GM19193 (cell line): ENCODE data around the gene WBP11.

Source experiments
- POLR2A ChIP-seq: IDR thresholded peaks from 4 replicates; pipeline ENCODE4 v1.6.1; 2011; ENCODE audit not compliant: insufficient read depth, insufficient read length; ENCODE audit errors: extremely low read depth

WBP11 gene

GRCh38 chr12:14803011-14803829 is at the start of gene WBP11, which contains the start of gene C12orf60:
Gene WBP11 (minus strand): TSS chr12:14803478. CDS start chr12:14801383, 2,095 bp downstream.
Gene C12orf60 (plus strand): TSS chr12:14803670. CDS start chr12:14822936, 19,266 bp downstream.
- TF ChIP-seq POLR2A = peak; percentile 82

- no peak for TF ChIP-seq POLR2A
These were observed 49.6 kb upstream of the WBP11 start for GRCh38 chr12:14852880-14853279.

- TF ChIP-seq POLR2A = no peak
These were observed 47.8 kb upstream of the WBP11 start for GRCh38 chr12:14850929-14851663.

DNA sequence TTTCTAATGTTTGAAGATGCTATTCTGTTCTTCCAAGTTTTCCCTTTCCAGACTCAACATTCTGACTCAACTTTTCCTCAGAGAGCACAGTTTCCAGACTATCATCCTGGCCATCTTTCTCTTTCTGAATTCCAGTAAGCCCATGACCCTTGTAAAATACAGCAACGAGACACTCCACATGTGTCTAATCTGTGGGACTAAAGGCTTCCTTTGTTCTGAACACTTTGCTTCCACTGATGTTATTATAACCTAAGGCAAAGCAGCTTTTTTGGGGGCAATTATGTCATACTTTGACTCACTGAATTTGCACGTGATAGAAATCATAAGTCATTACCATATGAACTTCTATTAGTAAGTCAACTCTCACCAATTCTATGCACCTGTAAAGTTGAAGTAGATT is 46.4 kb upstream of the WBP11 start:
- no peak for TF ChIP-seq POLR2A

- no peak for TF ChIP-seq POLR2A
These were observed 43.8 kb upstream of the WBP11 start for GRCh38 chr12:14846876-14847580.

DNA sequence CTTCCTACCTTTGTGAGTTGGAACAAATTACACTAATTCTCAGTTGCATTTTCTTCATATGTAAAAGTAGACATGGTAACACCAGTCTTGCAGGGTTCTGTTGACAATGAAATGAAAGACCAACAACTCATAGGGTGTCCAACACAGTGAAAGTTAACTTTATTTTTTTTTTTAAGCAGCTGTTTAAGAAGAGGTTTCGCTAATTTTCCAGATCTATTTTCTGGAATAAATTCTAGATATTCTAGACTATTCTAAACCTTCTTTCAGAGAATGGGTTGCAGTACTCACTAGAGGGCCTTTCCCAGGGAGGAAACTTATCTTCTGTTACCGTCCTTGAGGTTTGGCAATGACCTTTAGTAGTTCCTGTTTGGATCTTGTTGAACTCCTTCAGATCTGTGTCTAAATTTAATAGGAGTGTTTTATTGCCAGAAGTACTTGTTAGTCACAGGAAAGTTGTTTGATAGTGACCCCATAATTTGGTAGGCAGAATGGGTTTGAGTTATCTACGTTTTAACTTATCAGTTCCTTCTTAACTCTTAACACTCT is 42.8 kb upstream of the WBP11 start:
- no peak for TF ChIP-seq POLR2A

DNA sequence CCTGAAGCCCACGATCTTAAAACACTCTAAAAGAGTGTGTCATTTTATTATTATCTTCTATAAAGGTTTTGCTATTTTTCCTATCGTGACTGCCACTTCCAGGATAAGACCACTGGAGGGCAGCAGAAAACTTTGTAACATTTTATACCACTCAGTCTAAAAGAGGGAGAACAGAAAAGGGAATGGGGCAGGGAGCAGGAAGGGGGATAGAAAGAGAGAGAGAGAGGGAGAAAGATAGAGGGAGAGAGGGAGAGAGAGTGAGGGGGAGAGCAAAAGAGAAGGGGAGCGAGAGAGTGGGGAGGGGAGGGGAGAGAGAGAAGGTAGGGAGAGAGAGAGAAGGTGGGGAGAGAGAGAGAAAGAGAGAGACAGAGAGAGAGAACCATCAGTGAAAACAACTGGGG is 42.1 kb upstream of the WBP11 start:
- TF ChIP-seq POLR2A = no peak

DNA sequence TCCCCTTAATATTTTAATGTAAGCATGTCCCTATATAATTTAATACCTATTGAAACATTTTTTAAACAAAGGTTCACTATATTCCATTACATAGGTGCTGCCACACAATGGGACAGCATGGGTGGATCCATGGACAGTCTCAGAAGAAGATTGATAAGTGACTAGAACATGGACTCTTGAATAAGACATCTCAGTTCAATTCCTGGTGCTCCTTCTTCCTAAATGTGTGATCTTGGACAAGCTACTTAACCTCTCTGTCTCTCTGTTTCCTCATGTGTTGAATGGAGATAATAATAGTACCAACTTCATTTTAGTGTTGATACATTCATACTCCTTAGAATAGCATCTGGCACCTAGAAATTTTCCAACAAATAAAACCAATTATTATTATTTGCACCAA is 41.1 kb upstream of the WBP11 start:
- TF ChIP-seq POLR2A = no peak

- no peak for TF ChIP-seq POLR2A
These were observed 40.2 kb upstream of the WBP11 start, which contains the start of gene ART4 for GRCh38 chr12:14843425-14843887. Gene ART4 (minus strand): TSS chr12:14843526. CDS start chr12:14843113, 413 bp downstream.

DNA sequence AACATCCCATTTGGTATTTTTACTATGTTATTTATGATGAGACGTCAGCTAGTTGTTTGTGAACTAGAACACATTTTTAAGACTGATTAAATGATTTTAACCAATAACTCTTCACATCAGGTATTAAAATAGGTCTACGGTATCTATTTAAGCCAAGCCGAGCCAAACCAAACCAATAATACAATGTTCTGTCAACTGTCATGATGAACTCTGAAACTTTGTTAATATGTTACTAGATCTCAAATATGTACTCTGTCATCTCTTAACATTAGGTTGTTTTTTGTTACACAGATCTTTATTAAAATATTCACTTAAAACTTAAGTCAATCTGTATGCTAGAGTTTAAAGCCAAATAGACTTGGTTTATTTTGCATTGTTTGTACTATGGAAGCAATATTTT is 39.0 kb upstream of the WBP11 start:
- TF ChIP-seq POLR2A = no peak

GRCh38 chr12:14841761-14842160 is 38.5 kb upstream of the WBP11 start:
- TF ChIP-seq POLR2A = no peak

GRCh38 chr12:14840616-14841015 is 37.3 kb upstream of the WBP11 start:
- TF ChIP-seq POLR2A = no peak

DNA sequence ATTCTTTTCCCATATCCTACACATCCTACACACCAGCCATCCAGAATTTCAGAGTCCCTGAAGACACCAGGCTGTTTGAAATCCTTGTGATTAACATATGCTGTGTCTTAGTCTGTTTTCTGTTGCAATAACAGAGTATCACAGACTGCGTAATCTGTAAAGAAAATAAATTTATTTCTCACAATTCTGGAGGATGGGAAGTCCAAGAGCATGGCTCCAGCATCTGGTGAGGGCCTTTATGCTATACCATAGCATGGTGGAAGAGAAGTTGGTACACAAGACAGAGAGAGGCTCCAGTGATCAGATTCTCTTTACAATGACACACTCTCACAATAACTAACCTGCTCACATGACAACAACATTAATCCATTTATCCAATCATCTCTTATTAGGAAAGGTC is 36.0 kb upstream of the WBP11 start:
- no peak for TF ChIP-seq POLR2A

DNA sequence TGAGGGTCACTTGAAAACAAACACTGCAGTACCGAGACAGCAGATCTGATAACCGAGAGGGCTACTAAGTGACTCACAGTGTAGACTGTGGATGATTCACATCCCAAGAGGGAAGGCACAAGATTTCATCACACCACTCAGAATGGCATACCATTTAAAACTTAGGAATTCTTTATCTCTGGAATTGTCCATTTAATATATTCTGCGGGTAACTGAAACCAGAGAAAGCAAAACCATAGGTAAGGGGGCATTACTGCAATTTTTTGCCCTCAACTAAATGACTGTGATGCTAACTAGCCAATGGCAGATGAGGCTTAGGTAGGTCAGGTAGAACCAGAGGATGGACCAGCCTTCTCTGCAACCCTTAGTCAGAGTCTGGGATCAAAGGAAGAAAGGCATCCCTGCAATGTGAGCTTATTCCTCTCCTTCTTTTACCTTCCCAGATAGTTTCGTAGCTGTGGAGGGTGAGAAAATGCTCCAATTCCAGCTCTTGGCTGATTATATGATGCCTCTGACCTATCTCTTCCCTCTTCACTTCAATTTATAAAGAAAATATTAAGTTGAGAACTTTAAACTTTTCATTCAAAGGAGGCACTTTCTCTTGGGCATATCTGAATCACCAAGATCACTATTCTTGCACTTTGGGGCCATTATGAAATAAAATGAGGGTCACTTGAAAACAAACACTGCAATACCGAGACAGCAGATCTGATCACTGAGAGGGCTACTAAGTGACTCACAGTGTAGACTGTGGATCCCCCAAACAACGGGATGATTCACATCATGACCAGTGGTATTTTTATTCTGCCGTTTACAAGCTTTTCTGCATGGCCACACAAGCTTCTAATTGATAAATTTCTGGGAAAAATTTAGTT is 33.3 kb upstream of the WBP11 start:
- TF ChIP-seq POLR2A = no peak
